ENCODE measurements around the gene ZNF385B.

ZNF385B gene

GRCh38 chr2:179605341-179605740 lies 256.1 kb downstream of the ZNF385B start:
- no peak for DNase-seq (ENCODE audit: low read depth, low spot score)
- TF ChIP-seq CTCF (IDR thresholded peaks at IDR 0.05; ENCODE audit: low read depth, low read length), result no peak
- H3K4me3 ChIP-seq (ENCODE audit: low read depth, low read length), result no peak overlapping the region
- in situ Hi-C loops (cut with HindIII; ENCODE audit: low sequenced_read_pairs), result no loop called here

GRCh38 chr2:179604598-179604997 lies 256.8 kb downstream of the ZNF385B start:
- no peak for TF ChIP-seq CTCF (IDR thresholded peaks at IDR 0.05; ENCODE audit: low read depth, low read length)
- no peak for DNase-seq (ENCODE audit: low read depth, low spot score)
- no peak overlapping the region for H3K4me3 ChIP-seq (ENCODE audit: low read depth, low read length)
- in situ Hi-C loops (cut with HindIII; ENCODE audit: low sequenced_read_pairs), result no loop called here

- in situ Hi-C loops (cut with HindIII; ENCODE audit: low sequenced_read_pairs), result no loop called here
- TF ChIP-seq CTCF (IDR thresholded peaks at IDR 0.05; ENCODE audit: low read depth, low read length), result no peak
- H3K4me3 ChIP-seq (ENCODE audit: low read depth, low read length), result no peak overlapping the region
- DNase-seq (ENCODE audit: low read depth, low spot score), result no peak
Observed at GRCh38 chr2:179602452-179602851, 259.0 kb downstream of the ZNF385B start.

GRCh38 chr2:179596018-179596417 lies 265.4 kb downstream of the ZNF385B start:
- no peak overlapping the region for H3K4me3 ChIP-seq (ENCODE audit: low read depth, low read length)
- DNase-seq (ENCODE audit: low read depth, low spot score), result peak; percentile 69
- TF ChIP-seq CTCF (IDR thresholded peaks at IDR 0.05; ENCODE audit: low read depth, low read length), result no peak
- in situ Hi-C loops (cut with HindIII; ENCODE audit: low sequenced_read_pairs), result no loop called here

GRCh38 chr2:179595284-179595683 lies 266.1 kb downstream of the ZNF385B start:
- H3K4me3 ChIP-seq (ENCODE audit: low read depth, low read length), result no peak overlapping the region
- TF ChIP-seq CTCF (IDR thresholded peaks at IDR 0.05; ENCODE audit: low read depth, low read length), result no peak
- in situ Hi-C loops (cut with HindIII; ENCODE audit: low sequenced_read_pairs), result no loop called here
- no peak for DNase-seq (ENCODE audit: low read depth, low spot score)

- in situ Hi-C loops (cut with HindIII; ENCODE audit: low sequenced_read_pairs), result no loop called here
- no peak overlapping the region for H3K4me3 ChIP-seq (ENCODE audit: low read depth, low read length)
- DNase-seq (ENCODE audit: low read depth, low spot score), result no peak
- no peak for TF ChIP-seq CTCF (IDR thresholded peaks at IDR 0.05; ENCODE audit: low read depth, low read length)
Observed at GRCh38 chr2:179594268-179595112, 266.9 kb downstream of the ZNF385B start.

Measured in astrocyte of the spinal cord (primary cell).